Ishikawa (cell line): ENCODE measurements around the gene CYB5RL.

ENCODE experiments used
- CEBPB ChIP-seq: IDR thresholded peaks from 2 replicates; pipeline ENCODE4 v1.6.1; 2012
- CREB1 ChIP-seq: IDR thresholded peaks from 2 replicates; pipeline ENCODE4 v1.6.1; 2012; ENCODE audit warnings: low read depth
- EGR1 ChIP-seq: IDR thresholded peaks from 2 replicates; pipeline ENCODE4 v1.6.1; 2012
- EP300 ChIP-seq: IDR thresholded peaks from 2 replicates; pipeline ENCODE4 v1.6.1; 2012; ENCODE audit warnings: borderline replicate concordance
- FOXM1 ChIP-seq: IDR thresholded peaks from 2 replicates; pipeline ENCODE4 v1.6.1; 2012; ENCODE audit warnings: low read depth, borderline replicate concordance
- NFIC ChIP-seq: IDR thresholded peaks from 2 replicates; pipeline ENCODE4 v1.6.1; 2012
- RAD21 ChIP-seq: IDR thresholded peaks from 2 replicates; pipeline ENCODE4 v1.6.1; 2012; ENCODE audit warnings: low read depth
- REST ChIP-seq: IDR thresholded peaks from 2 replicates; pipeline ENCODE4 v1.6.1; 2012; ENCODE audit warnings: low read depth, mild to moderate bottlenecking
- TAF1 ChIP-seq: IDR thresholded peaks from 2 replicates; pipeline ENCODE4 v1.6.1; 2012; ENCODE audit warnings: low read depth, mild to moderate bottlenecking
- TCF12 ChIP-seq: IDR thresholded peaks from 2 replicates; pipeline ENCODE4 v1.6.1; 2012; ENCODE audit warnings: low read depth
- TEAD4 ChIP-seq: IDR thresholded peaks from 2 replicates; pipeline ENCODE4 v1.6.1; 2012

- TF ChIP-seq RAD21 = no peak
- TF ChIP-seq CEBPB = no peak
- no peak for TF ChIP-seq TAF1
- no peak for TF ChIP-seq FOXM1
- no peak for TF ChIP-seq TCF12
- TF ChIP-seq REST = no peak
- TF ChIP-seq EGR1 = no peak
- TF ChIP-seq TEAD4 = no peak
- no peak for TF ChIP-seq EP300
- TF ChIP-seq NFIC = no peak
- no peak for TF ChIP-seq CREB1
Measured at GRCh38 chr1:54169068-54169467, 30.8 kb downstream of the CYB5RL start.
